Superior temporal gyrus (tissue), 1 donor: Measurements from ENCODE around the gene TMEM8B.
"Not testable (repeated sequence)": the region's sequence is repeated elsewhere in the genome, so short reads cannot be mapped to it uniquely, and the experiment has no call there.

ENCODE experiments used
- DNase-seq: peaks from one replicate; pipeline ENCODE4 v3.0.0-alpha.2; 2016; ENCODE audit errors: extremely low spot score

The TMEM8B gene

GRCh38 chr9:35868933-35869332 lies 39.9 kb downstream of the TMEM8B start:
- no peak for DNase-seq

- DNase-seq, result no peak
These were observed 40.7 kb downstream of the TMEM8B start for GRCh38 chr9:35869621-35870216.

GRCh38 chr9:35870351-35870923 lies 41.4 kb downstream of the TMEM8B start, which contains the start of gene OR13J1:
TSS of gene OR13J1 (minus strand) at chr9:35870401. CDS start at chr9:35870401, 0 bp downstream.
- no peak for DNase-seq

- no peak for DNase-seq
These were observed 42.5 kb downstream of the TMEM8B start for GRCh38 chr9:35871545-35871944.

GRCh38 chr9:35872505-35872904 lies 43.5 kb downstream of the TMEM8B start:
- peak; percentile 19 for DNase-seq

- peak; percentile 91 for DNase-seq
These were observed 53.3 kb downstream of the TMEM8B start for GRCh38 chr9:35882263-35882848.

GRCh38 chr9:35882996-35883395 lies 54.0 kb downstream of the TMEM8B start:
- no peak for DNase-seq

- DNase-seq, result not testable (repeated sequence)
These were observed 55.9 kb downstream of the TMEM8B start for GRCh38 chr9:35884908-35885307.

GRCh38 chr9:35891646-35892045 lies 62.6 kb downstream of the TMEM8B start:
- no peak for DNase-seq

GRCh38 chr9:35892051-35892450 lies 63.0 kb downstream of the TMEM8B start:
- DNase-seq, result no peak

GRCh38 chr9:35896570-35896969 lies 67.5 kb downstream of the TMEM8B start:
- DNase-seq, result no peak

- DNase-seq, result not testable (repeated sequence)
These were observed 68.5 kb downstream of the TMEM8B start for GRCh38 chr9:35897376-35898099.

GRCh38 chr9:35898337-35898736 lies 69.3 kb downstream of the TMEM8B start:
- DNase-seq, result no peak

- DNase-seq, result no peak
These were observed 70.0 kb downstream of the TMEM8B start for GRCh38 chr9:35899021-35899420.

- DNase-seq, result peak; percentile 80
These were observed 74.0 kb downstream of the TMEM8B start for GRCh38 chr9:35903049-35903448.

- no peak for DNase-seq
These were observed 75.3 kb downstream of the TMEM8B start for GRCh38 chr9:35904338-35904737.

GRCh38 chr9:35905051-35905781 lies 76.2 kb downstream of the TMEM8B start:
- no peak for DNase-seq

- no peak for DNase-seq
These were observed 77.1 kb downstream of the TMEM8B start, which contains the start of gene HRCT1 for GRCh38 chr9:35905912-35906679. TSS of gene HRCT1 (plus strand) at chr9:35906202. CDS start at chr9:35906288, 86 bp downstream.

- DNase-seq, result no peak
These were observed 78.1 kb downstream of the TMEM8B start for GRCh38 chr9:35906923-35907699.
